Activated naive CD4-positive, alpha-beta T cell treated with anti-CD3 and anti-CD28 coated beads, Interleukin-2, amount 50 U/mL, for 72 hours (primary cell): Measurements from ENCODE around the gene PLA2R1. TPM values are rescaled to one million over a fixed set of nuclear protein-coding genes. Genes with fewer than 3 reads are reported as not detected.

ENCODE experiments used
- ATAC-seq, 2 donors: fragments of 150-1000 bp; cut with Tn5 transposase; 2 replicates each; pipeline ENCODE4 v1.10.0; 2021; ENCODE audit warnings: mild to moderate bottlenecking in 2 of 2, moderate library complexity in 2 of 2
- DNase-seq, 2 donors: peaks; one replicate each; pipeline ENCODE4 v3.0.0; 2021 to 2022; ENCODE audit warnings: low spot score in 2 of 2
- H3K27ac Mint-ChIP-seq, 2 donors: one replicate each; pipeline ENCODE4 v1.8.0; 2022; ENCODE audit warnings: mild to moderate bottlenecking in 2 of 2, mixed read lengths in 2 of 2
- H3K36me3 Mint-ChIP-seq, 2 donors: one replicate each; pipeline ENCODE4 v1.8.0; 2022; ENCODE audit warnings: mixed read lengths in 2 of 2
- H3K9me3 Mint-ChIP-seq, 2 donors: one replicate each; pipeline ENCODE4 v1.8.0; 2022; ENCODE audit warnings: mixed read lengths in 2 of 2
- total RNA-seq, 2 donors: library from RNA; stranded (reverse); gene quantifications; one replicate each; pipeline ENCODE4 v1.2.3, GENCODE V29; 2022

Gene PLA2R1
- total RNA-seq: not detected

DNA sequence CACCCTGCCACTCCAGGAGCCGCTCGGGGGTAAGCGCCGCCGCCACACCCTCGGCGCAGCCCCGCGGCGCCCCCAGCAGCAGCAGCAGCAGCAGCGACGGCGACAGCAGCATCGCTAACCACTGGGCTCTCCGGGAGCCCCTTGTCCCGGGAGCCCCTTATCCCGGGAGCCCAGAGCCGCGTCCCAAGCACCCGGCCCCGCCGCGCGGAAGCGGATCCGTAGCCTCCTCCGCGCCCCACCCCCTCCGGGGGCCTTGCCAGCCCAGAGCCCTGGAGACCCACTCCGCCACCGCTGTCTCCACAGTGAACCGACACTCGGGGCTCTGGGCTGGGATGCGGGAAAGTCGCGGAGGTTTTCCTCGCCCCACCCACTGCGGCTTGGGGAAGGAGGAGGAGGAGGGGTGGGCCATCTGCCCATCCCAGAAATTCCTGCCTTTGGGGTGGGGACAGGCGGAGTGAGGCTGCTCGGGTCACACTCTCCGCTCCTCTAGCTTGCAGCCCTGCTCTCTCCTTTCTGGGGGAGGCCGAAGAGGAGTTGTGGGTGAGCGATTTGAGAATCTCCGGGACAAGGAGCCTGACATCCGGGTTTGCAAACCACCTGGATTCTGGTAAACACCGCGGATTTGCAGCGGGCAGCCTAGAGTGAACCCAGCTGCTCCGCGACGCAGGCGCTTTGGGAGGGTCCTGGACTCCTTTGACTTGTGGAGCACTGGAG, at the start of gene PLA2R1:
PLA2R1 (minus strand) TSS at position 324 of the 714 bp plus-strand sequence; CDS start at position 112, 212 bp downstream.
- no peak within 1 kb of the TSS for H3K27ac Mint-ChIP-seq
- H3K36me3 Mint-ChIP-seq: no peaks in the 10 kb centered on the region
- DNase-seq (no peak), ATAC-seq (peak; percentile 24 to 73)
- no peaks in the 10 kb centered on the region for H3K9me3 Mint-ChIP-seq

DNA sequence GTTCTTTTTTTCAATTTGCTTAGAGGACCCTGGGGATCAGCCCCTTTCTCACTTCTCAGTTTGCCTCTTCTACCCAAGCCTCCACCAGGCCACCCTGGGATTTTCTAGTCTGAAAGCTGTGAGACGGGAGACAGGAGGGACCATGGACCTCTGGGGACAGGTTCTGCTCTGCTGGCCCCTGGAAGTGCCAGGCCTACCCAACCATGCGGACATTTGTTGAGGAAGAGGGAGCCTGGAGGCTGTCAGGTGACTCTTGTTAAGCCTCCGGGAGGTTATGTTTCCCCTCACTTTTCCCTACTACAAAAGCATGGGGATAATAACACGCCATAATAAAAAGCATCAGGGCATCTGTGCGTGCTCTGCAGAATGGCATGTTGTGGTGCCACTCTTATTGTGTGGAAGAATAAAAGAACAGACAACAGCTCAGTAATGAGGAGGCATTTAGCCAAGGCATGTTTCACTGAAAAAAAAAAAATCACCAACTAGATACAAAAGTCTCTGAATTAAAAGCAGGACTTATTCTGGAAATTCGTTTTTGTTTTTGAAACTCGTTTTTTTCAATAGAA, 48.3 kb upstream of the PLA2R1 start:
- no peak for DNase-seq
- Mint-ChIP-seq H3K9me3 (no peaks in the 10 kb centered on the region), H3K27ac (no peak overlapping the region), H3K36me3 (no peaks in the 10 kb centered on the region)
- ATAC-seq: no peak

DNA sequence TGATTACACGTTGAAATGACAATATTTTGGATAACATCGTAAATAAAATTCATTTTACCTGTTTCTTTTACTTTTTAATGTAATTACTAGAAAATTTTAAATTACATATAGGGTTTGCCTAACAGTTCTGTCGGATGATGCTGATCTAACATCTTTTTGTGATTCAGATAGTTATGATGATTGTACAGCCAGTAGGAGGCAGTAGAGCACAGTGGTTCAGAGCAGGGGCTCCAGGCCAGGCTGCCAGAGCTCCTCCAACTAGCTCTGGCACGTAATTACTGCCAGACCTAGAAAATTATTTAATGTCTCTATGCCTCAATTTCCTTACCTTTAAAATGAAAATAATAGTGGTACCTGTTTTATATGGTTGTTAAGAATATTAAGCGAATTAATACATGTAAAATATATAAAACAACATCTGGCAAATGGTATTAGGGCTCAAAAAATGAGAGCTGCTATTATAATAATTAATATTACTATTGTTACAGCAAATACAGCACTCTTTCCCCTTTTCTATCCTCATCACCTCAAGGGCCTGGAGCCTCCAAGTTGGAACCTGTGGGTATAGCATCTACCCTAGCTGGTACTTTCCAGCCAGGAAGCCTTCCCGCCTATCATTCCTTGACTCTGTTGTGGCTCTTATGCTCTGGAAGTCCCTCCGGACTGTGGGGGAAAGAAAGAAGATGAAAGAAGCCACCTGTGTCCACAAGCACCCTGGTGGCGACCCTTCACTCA, 47.7 kb upstream of the PLA2R1 start:
- no peaks in the 10 kb centered on the region for H3K36me3 Mint-ChIP-seq
- peak; percentile 69 to 78 for ATAC-seq
- peak in 1 of 2 donors; percentile 68 for DNase-seq
- no peaks in the 10 kb centered on the region for H3K9me3 Mint-ChIP-seq
- H3K27ac Mint-ChIP-seq: no peak overlapping the region

DNA sequence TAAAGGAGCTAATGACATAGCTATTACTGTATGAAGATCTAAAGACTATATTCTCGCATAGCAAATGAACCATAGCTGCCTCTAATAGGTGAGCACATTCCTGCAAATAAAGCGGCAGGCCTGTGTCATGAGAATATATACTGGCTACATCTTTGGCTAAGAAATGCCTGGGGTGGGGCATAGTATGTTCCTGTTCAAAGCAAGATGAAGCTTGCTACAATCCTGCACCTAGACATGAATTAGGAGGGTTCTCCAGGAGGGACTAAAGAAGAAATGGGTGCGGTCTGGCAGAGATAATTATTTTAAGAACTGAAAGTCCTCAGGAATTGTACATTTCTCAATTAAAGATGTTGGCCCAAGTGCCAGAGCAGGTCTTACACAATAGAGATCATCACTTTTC, 46.8 kb upstream of the PLA2R1 start:
- Mint-ChIP-seq H3K36me3 (no peaks in the 10 kb centered on the region), H3K27ac (no peak overlapping the region), H3K9me3 (no peaks in the 10 kb centered on the region)
- DNase-seq (no peak), ATAC-seq (no peak)

DNA sequence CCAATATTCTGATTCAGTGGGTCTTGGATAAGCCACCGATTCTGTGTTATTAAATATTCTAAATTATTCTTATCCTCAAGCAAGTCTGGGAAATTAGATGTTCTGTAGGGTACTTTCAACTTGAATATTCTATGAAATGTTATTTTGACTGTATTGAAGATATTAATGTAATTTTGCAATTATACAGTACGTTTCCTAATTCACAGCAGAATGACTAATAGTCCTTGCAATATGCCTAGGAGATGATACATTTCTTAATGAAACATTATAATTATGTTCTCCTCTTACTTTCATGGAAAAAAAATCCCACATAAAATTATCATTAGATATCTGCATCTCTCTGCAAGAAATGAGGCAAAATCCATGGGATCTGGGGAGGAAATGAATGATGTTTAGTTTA, 46.2 kb upstream of the PLA2R1 start:
- H3K36me3 Mint-ChIP-seq: no peaks in the 10 kb centered on the region
- H3K27ac Mint-ChIP-seq: no peak overlapping the region
- H3K9me3 Mint-ChIP-seq: no peaks in the 10 kb centered on the region
- no peak for ATAC-seq
- no peak for DNase-seq

DNA sequence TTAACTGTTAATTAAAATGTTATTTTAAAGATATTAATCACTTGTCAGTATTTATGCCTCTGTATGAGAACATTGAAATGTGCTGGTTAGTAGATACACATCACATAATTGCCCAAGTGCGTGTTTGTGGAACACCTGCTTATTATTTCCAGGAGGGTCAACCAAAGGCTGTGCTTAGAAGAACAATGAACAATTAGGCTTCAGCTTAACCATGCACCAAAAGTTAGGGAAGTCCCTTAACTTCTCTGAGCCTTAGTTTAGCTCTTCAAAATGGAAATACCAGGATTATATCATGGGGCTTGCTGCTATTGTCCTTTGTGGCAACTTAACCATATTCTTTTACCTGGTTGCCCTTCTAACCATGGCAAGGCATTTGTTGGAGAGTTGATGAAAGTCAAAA, 43.0 kb upstream of the PLA2R1 start:
- Mint-ChIP-seq H3K9me3 (no peaks in the 10 kb centered on the region), H3K36me3 (no peaks in the 10 kb centered on the region), H3K27ac (no peak overlapping the region)
- DNase-seq (no peak), ATAC-seq (no peak)

DNA sequence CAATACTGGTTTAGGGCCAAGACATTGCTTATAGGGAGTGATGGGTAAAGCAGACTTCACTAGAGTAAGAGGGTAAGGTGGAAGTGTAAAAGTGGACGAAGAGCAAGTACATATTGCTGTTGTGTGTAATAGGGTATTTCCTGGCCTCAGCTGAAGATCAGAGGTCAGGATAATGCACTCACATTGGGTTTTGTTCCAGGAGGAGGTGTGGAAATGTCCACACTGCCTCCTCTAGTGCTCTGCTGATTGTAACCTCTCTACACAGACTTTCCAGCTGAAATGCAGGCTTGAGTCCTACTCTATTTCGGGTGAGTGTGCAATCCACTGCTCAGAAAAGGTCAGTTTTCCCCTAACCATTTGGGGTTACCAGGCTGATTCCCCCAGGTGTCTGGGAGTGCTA, 41.7 kb upstream of the PLA2R1 start:
- no peaks in the 10 kb centered on the region for H3K36me3 Mint-ChIP-seq
- no peak overlapping the region for H3K27ac Mint-ChIP-seq
- DNase-seq (no peak), ATAC-seq (no peak)
- no peaks in the 10 kb centered on the region for H3K9me3 Mint-ChIP-seq

DNA sequence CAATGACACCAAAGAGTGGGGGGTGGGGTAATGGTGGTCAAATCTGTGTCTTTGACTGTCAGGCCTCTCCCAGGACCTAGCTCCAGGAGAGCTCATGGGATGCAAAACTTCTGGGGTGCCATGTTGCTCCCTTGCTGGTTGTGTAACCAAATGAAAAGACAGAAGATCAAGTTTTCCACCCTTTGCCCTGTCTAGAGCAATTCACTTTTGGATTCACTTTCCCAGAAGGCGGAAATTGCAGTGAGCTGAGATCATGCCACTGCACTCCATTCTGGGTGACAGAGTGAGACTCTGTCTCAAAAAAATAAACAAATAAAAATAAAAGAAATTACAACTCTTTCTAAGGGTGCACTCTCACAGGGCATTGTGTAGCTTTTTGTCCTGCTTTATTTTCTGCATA, 34.9 kb upstream of the PLA2R1 start:
- peaks cover 0 to 29% of the 10 kb centered on the region in 2 donors for H3K9me3 Mint-ChIP-seq
- H3K36me3 Mint-ChIP-seq: peaks cover 19 to 24% of the 10 kb centered on the region in 2 donors
- DNase-seq (no peak), ATAC-seq (no peak)
- H3K27ac Mint-ChIP-seq: no peak overlapping the region

DNA sequence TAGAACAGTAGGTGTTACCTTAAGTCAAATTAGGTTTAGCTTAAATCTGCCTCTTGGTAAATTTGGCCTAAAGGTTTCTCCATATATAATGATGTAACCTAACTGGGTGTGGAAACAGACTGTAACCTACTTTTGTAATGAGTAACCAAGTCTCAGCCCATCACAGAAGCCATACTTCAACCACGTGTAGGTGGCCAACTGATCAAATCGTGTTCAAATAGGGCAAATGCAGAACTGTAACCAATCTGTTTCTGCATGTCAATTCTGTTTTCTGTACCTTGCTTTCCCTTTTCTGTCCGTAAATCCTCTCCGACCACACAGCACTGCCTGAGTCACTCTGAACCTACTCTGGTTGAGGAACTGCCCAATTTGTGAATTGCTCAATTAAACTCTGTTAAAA, 34.0 kb upstream of the PLA2R1 start:
- Mint-ChIP-seq H3K27ac (no peak overlapping the region), H3K9me3 (peaks cover 4 to 32% of the 10 kb centered on the region in 2 donors), H3K36me3 (peaks cover 24 to 32% of the 10 kb centered on the region in 2 donors)
- ATAC-seq: peak in 1 of 2 donors; percentile 90
- no peak for DNase-seq

DNA sequence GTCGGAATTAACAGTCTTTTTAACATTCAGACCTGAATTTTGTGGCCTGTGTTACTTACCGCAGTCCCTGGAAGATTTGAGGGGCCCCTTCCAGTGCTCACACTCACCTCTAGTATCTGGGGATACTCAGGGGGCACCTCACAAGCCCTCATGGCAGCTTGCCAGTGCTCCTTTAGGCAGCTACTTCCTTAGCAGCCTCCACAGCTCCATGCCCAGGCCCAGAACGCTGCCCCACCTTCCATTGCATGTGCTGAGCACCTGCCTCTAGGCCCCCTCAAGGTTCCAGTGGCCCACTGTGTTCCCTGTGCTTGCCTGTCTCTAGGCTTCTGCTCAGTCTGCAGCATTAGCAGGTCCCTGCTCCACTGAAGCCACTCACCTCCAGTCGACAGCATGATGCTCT, 30.0 kb upstream of the PLA2R1 start:
- Mint-ChIP-seq H3K36me3 (peaks cover 51 to 63% of the 10 kb centered on the region in 2 donors), H3K9me3 (peaks cover 26 to 57% of the 10 kb centered on the region in 2 donors), H3K27ac (no peak overlapping the region)
- ATAC-seq (no peak), DNase-seq (no peak)

DNA sequence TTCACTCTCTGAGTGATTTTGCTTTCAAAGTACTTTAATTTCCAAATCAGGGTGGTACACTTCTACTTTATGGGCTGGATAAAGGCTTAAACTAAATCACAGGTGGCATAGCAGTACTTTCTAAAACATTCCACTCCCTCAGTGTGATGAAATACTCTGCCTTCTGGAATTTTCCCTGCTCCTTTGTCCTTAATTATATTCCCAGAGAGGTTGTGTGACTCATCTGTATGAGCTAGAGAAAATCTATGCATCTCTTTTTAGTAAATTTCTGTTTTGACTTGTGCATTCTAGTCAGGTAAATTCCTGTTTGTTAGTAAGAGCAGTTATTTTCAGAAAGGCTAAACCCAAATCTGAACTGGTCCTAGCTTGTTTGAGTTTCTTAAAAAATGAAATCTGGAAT, 29.0 kb upstream of the PLA2R1 start:
- Mint-ChIP-seq H3K9me3 (peaks cover 34 to 62% of the 10 kb centered on the region in 2 donors), H3K27ac (no peak overlapping the region), H3K36me3 (peaks cover 59 to 74% of the 10 kb centered on the region in 2 donors)
- ATAC-seq: no peak
- DNase-seq: no peak

DNA sequence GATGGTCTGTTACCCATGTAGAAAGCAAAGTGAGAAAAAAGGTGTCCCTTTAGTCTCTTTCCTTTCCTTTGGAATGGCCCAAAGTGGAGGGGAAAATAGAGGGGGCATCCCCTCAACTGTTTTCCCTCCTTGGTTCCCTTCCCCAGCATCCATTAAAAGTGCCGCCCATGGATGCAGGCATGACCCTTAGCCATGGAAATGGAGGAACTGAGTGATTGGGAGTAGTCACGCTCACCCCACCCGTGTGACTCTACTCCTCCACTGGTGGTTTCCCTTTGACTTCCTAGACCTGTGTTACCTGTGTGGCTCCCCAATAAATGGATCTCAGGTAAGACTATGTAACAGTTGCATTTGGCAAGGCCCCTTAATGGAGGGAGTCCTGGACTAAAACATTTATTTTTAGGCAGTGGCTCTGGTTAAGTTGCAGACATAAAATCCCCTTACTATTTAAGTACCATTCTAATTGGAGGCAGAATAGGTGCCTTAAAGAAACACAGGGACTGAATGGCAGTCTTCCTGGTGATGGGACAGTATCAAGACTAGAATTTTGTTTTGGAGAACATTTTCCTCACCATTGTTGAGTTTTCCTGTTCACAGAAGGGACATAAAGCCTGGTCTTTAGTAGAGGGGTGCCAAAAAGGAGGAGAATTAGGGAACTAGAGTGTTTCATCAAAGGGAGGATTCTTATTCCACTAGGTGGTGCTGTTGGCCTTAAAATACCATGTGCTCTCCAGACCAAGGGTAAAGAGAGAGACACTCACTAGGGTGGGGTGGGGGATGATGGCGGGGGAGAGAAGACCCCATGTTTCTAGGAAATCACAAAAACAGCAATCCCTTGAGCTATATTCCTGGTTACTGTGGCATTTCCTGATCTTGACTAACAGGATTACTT, 25.7 kb upstream of the PLA2R1 start:
- DNase-seq: peak in 1 of 2 donors; percentile 9
- no peak overlapping the region for H3K27ac Mint-ChIP-seq
- peak in 1 of 2 donors; percentile 47 for ATAC-seq
- H3K9me3 Mint-ChIP-seq: peaks cover 43 to 47% of the 10 kb centered on the region in 2 donors
- H3K36me3 Mint-ChIP-seq: peaks cover 52 to 62% of the 10 kb centered on the region in 2 donors

DNA sequence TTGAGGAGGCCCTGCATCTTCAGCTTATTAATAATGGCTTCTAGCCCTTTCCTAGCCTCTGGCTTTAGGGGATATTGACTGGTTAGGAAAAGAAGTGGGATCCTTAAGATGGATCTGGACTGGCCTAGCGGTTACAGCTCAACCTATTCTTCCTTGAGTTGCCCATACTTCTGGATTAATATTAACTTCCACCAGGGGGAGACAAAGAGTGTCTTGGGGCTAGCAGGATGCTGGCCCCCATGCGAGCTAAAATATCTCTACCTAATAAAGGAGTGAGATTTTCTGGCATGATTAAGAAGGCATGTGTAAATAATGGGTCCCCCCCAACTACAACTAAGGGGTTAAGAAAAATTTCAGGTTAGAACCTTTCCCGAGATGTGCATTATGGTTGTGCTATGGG, 23.2 kb upstream of the PLA2R1 start:
- DNase-seq (no peak), ATAC-seq (no peak)
- Mint-ChIP-seq H3K9me3 (peaks cover 35 to 37% of the 10 kb centered on the region in 2 donors), H3K27ac (no peak overlapping the region), H3K36me3 (peaks cover 40 to 47% of the 10 kb centered on the region in 2 donors)

DNA sequence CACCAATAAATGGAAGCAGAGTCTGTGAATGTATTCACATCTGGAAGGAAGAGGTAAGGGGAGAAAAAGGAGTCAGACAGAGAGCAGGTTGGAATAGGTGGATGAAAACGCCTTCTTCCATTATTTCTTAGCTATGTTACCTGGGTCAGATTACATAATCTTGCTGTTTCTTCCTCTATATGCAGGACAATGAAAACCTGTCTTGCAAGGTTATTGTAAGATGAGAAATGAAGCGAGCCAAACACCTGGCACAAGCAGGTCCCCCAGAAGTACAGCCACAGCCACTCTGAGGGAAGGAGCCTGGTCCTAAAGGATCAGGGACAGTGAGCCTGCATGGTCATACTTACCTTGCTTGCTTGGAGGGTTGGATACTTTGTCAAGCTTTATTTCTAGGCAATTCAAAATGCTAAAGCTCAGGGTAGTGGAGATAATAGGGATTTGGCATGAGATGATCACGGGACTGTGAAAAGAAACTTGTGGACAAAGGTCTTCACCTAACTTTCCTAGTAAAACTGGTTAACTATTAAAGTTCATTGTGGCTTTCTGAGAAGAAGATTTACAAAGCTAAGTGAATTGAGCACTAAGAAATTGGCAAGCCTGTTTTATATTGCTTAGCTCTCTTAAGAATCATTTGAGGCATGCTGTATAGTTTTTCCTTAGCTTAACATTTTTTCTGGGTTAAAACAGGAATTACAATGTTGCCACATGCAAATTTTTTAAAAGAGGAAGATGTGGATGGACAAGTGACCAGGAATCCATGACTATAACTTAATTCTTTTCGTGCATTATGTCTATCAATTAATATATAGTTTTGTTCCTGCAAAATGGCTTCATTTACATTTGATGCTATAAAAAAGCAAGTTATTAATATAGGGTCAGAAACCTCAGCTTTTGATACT, 15.7 kb upstream of the PLA2R1 start:
- ATAC-seq (no peak), DNase-seq (no peak)
- no peak overlapping the region for H3K27ac Mint-ChIP-seq
- peaks cover 2 to 13% of the 10 kb centered on the region in 2 donors for H3K9me3 Mint-ChIP-seq
- H3K36me3 Mint-ChIP-seq: peaks cover 3 to 5% of the 10 kb centered on the region in 2 donors

DNA sequence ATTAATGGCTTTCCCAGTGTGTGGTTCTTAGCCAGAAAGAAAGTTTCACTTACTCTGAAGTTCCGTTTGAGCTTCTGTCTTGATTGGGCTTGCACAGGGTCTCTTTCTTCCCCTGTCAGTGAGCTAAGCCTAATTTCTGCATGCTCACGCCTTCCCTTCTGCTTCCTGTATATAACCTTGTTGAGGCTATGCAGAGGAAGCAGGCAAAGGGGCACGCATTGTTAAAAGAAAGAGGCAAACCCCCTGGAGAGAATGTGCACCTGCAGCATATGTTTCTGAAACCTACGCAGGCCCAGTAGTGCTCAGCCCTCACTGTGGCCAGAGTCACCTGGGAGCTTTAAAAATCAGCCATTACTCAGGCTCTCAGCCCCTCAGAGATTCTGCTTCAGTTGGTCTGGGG, 14.5 kb upstream of the PLA2R1 start:
- no peaks in the 10 kb centered on the region for H3K36me3 Mint-ChIP-seq
- H3K9me3 Mint-ChIP-seq: peaks cover 2 to 8% of the 10 kb centered on the region in 2 donors
- no peak for DNase-seq
- no peak overlapping the region for H3K27ac Mint-ChIP-seq
- ATAC-seq: no peak

DNA sequence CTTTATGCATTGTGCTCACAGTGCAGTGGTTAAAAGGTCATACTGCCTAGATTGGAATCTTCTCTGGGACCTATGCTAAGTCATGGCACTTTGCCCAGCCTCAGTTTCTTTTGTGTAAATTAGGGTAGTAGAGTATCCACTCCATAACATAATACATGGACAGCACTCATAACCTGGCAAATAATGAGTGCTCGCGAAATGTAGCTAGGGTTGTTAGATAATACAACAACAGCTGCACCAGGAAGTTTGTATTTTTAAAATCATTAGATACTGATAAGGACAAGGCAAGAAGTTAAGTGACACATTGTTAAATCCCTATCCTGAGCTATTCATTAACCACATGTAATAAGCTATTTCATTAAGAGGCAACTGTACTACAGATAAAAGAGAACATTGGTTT, 13.8 kb upstream of the PLA2R1 start:
- no peaks in the 10 kb centered on the region for H3K36me3 Mint-ChIP-seq
- no peak overlapping the region for H3K27ac Mint-ChIP-seq
- no peak for ATAC-seq
- H3K9me3 Mint-ChIP-seq: peaks cover 2 to 8% of the 10 kb centered on the region in 2 donors
- DNase-seq: no peak
